NCI-H1092 treated with DMSO at 0.1 percent for 48 hours (cell line): Measurements from ENCODE around the gene PHLDA2.

Source experiments
- DNase-seq: peaks from one replicate; lab custom pipeline; 2025; lab: John Stamatoyannopoulos, UW

Gene PHLDA2

GRCh38 chr11:2929950-2930703 is 907 bp upstream of the PHLDA2 start:
- DNase-seq: peak; percentile 61

- DNase-seq: no peak
Observed at GRCh38 chr11:2929531-2929949, 320 bp upstream of the PHLDA2 start.

GRCh38 chr11:2927851-2928604 is 1.2 kb downstream of the PHLDA2 start:
- no peak for DNase-seq

DNA sequence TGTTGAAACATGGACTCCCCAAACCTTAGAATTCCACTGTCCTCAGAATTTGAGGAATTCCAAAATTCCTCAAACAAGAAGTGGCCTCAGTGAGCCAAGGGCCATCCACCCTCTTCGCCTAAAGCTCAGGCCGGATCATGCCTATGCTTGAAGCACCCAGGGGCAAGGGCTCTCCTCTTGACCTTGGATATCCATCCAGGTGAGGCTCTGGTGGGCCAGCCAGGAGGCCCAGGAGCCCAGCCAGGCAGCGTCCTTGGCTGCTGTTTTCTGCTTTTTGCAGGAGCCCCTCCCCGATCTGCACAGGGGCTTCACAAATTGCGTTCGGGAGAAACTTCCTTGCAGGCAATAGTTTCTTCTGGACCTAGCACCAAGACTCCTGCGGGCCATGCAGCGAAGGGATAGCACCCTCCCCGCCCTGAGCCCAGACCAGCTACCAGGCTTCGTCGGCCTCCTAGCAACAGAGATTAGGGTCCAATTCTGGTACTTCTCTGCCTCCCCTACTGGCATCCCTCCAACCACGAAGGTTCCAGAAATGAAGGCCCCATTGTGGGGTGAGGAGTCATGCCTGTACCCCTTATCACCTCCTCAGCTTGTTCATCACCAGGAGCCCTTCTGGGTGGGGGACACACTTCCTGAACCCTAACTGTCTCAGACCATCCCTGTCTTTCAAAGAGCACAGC is 2.0 kb downstream of the PHLDA2 start:
- no peak for DNase-seq

DNA sequence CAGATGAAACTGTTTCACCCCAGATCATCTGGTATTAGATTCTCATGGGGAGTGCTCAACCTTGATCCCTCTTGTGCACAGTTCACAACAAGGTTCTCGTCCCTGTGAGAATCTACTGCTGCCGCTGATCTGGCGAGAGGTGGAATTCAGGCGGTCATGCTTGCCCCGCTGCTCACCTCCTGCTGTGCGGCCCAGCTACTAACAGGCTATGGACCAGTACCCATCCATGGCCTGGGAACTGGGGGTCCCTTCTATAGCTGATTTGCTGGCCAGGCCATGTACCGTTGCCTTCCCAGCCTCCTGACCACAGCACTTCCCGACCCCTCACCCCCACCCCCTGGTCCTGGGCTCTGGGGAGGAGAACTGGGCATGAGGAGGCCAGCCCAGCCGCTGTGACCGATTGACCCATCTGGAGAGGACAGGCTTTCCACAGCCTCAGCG is 2.6 kb downstream of the PHLDA2 start:
- DNase-seq: no peak

DNA sequence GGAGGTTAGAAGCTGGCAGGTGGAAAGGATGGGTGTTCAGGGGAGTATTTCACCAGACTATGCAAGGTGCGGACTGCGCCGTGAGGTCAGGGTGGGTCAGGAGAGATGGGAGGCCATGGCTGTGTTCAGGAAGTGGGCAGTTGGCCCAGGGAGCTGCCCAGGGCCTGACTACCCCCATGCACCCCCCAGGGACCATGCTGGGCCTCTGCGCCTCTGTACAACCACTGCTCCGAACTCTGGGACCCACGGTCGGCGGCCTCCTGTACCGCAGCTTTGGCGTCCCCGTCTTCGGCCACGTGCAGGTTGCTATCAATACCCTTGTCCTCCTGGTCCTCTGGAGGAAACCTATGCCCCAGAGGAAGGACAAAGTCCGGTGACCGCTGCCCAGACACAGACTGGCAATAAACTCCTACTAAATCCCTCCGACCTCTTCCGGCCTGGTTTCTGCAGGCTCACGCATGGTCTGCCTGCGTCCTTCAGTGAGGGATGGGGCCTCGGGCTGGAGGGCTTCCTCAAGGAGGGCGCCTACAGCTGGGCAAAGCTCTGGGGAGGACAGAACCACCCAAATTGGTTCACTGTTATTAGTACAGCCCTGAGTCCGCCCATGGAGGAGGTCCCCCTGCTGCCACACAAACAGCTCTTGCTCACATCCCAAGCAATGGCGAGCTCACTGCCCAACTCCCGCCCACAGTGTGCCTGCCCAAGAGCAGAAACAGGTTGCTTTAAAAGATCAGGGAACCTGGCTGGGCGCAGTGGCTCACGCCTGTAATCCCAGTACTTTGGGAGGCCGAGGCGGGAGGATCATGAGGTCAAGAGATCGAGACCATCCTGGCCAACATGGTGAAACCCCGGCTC is 4.2 kb downstream of the PHLDA2 start:
- DNase-seq: no peak

DNA sequence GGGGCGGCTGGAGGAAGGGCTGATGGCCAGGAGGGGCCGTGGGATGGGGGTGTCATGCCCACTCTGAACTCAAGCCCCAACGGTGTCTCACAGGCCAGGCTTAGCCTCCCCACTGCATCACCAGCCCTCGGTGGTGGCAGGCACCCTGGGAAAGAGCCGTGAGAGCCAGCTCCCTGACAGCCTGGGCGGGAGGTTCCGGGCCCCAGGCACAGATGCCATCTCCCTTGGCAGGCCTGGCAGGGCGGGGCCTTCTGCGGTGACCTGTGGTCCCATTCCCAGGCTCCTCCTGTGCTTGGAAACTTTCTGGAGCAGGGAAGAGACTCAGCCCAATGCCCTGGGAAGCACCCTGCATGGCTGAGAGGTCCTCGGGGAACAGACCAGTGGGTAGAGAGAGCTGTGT is 4.8 kb downstream of the PHLDA2 start:
- no peak for DNase-seq

DNA sequence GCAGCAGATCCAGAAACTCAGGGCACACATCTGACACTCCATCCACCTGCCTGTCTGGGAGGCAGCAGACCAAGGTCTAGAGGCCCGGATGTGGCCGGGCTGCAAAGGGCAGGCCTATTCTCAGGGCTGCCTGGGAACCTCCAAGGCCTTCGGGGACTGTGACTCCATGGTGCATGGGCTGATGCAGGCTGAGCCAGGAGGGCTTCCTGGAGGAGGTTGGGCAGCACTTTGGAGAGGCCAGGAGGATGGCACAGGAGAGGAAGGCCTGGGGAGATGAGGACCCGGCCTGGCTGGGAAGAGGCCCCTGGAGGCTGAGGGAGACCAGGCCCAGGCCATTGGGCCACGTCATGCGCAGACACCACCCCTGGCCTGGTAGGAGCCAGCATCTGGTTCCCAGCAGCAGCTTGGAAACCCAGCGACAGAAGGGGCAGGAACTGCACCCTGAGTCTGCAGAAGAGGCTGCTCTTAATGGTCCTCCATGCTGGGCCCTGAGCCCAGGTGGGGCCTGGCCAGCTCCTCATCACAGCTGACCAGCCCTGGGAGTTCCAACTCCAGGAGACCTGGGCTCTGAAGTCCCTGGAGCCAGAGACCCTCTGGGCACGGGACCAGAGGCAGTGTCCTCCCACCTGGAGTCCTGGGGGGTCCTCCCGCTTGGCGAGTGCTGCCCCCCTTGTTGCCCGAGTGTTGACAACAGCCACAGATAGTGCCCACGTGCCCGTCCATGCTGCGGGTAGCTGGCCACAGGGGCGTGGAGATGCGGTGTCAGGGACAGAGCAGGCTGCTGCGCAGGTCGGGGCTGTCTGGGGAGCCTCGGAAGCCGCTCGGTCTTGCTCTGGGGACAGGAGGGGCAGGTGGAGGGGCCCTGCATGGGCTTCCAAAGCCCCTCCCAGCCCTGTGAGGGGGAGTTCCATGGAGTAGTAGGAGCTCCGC is 5.5 kb downstream of the PHLDA2 start:
- no peak for DNase-seq

DNA sequence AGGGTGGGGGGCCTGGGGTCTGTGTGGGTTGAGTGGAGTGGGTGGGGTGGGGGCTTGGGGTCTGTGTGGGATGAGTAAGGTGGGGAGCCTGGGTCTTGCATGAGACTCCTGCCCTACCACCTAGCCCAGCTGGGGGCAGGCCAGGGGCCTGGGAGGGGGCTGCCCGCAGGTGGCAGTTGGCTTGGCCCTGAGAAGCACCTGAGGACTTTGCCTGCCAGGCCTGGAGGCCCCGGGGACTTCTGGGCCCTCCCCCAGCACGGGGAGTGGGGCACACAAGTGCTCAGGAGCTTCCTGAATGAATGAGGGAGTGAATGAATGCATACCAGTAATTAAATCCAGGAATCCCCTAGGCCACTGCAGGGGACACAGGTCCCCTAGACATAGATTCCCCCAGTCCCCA is 6.6 kb downstream of the PHLDA2 start:
- DNase-seq: no peak

DNA sequence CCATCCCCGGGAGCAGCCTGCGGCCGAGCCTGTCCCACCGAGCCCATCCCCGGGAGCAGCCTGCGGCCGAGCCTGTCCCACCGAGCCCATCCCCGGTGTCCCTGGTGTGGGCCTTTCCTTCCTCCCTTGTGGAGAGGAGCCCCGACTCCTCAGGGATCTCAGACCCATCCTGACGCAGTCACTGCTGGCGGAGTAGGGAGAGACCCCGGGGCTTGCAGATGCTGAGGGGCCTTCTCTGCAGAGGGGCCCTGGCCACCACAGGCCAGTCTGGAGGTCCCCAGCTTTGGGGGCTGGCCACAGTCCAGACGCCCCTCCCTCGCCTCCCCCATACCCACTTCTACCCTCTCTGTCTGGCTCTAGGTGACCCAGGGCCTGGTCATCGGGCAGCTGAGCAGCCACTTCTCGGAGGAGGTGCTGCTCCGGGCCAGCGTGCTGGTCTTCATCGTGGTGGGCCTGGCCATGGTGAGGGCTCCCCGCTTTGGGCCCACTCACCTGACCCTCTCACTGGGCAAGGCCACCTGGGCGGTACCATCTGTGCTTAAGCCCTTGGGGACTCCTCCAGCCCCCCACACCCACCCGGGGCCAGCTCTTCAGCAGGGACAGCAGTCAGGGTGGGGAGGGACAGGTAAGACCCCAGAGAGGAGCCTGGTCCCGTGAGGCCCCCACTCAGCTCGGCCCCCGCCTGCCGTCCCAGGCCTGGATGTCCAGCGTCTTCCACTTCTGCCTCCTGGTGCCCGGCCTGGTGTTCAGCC is 7.3 kb downstream of the PHLDA2 start:
- DNase-seq: no peak

DNA sequence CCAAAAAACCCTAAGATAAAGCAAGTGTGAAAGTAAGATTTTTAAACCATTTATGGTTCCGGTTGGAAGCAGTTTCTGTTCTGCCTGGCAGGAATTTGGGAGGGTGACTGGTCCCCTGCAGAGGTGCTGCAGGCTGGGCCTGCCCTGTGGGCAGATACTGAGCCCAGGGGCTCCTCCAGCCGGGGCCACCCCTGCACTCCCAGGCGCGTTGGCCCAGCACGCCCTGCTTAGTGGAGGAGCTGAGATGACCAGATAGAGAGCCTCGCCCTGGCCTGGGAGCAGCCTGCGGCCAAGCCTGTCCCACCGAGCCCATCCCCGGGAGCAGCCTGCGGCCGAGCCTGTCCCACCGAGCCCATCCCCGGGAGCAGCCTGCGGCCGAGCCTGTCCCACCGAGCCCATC is 8.0 kb downstream of the PHLDA2 start:
- DNase-seq: no peak

DNA sequence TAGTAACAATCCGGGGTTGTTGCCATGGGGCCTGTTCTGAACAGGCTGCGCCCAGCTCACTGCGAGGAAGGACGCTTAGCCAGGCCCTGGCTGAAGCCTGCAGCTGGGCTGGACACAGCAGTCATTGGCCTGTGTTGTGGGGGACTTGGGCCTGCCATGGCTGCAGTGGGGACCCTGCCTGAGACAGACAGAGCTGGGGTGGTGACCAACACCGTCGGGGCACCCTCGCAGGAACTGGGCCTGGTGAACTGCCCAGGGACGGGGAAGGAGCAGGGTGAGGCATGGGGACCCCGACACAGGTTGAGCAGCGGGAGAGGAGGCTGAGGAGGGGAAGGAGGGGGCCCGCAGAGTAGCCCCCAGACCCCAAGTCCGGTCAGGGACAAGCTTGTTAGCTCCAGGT is 8.9 kb downstream of the PHLDA2 start:
- no peak for DNase-seq

- DNase-seq: no peak
Observed at GRCh38 chr11:2919837-2920236, 9.4 kb downstream of the PHLDA2 start.

DNA sequence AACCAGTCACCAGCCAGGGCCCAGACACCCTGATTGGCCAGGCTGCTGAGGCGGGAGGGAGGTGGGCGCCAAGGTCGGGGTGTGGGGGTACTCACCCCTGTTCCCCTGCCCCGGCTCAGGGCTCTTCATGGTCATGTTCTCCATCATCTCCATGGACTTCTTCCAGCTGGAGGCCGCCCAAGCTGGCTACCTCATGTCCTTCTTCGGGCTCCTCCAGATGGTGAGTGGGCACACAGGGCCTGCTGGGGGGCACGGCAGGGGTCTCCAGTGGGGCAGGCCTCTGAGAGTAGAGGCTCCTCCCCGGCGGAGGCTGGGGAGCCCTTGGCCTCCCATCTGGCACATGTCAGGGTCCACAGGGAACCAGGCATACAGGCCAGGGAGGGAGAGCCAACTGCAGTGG is 10.0 kb downstream of the PHLDA2 start:
- no peak for DNase-seq

- no peak for DNase-seq
Observed at GRCh38 chr11:2917842-2918490, 11.3 kb downstream of the PHLDA2 start.

DNA sequence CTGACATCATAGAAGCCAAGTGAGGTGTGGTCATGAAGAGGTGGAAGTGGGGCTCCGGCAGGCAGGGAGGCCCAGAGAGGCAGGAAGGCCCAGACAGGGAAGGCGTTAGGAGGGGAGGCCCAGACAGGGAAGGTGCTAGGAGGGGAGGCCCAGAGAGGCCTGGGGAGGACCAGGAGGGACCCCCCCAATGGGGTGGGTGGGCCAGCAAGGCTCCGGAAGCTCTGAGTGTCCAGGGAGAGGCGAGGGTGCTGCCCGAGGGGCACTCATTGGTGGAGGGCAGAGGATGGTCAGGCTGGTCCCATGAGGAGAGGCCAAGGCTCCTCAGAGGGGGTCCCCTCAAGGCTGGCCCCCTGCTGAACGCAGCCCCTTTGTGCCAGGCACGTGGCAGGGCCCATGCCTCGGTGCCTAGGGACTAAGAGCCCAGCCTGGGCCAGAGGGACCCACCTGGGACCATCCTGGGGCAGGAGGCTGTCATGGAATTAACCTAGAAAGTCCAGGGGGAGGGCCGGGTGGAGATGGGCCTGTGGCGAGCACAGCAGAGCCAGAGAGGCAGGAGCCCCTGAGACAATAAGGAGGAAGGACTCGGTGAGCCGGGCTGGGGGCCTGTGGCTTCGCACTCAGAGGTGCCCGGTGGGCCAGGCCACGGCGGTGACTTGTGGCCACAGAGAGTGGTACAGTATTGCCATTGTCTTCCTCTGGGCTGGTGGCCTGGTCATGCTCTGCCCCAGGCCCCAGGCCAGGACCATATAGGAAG is 12.2 kb downstream of the PHLDA2 start:
- no peak for DNase-seq

GRCh38 chr11:2916114-2916891 is 12.9 kb downstream of the PHLDA2 start:
- no peak for DNase-seq

DNA sequence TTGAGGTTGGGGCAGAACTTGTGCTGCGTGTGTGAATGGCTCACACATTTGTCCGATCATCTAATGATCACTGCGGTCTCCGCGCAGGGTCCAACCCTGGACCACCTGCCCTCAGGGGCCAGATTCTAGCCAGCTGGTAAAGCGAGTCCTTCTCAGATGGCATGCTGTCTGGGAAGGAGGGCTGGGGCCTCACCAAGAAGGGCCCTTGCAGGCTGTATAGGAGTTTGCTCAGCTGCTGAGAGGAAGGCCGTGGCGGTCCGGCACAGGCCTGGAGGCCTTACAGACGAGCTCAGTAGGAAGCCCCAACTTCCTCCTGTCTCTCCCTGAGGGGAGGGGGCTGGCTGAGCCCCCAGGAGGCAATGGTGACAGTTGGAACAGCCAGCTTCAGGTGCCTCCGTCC is 13.7 kb downstream of the PHLDA2 start:
- no peak for DNase-seq
